GM18505 (cell line): ENCODE measurements around the gene LCP1.

Experiments
- ATAC-seq: cut with Tn5 transposase; IDR thresholded peaks from one replicate; pipeline ENCODE4 v1.9.1; 2021; ENCODE audit not compliant: unreplicated experiment
- POLR2A ChIP-seq: IDR thresholded peaks from 4 replicates; pipeline ENCODE4 v1.6.1; 2011; ENCODE audit warnings: borderline replicate concordance; ENCODE audit not compliant: insufficient read depth, insufficient read length; ENCODE audit errors: extremely low read depth

LCP1 gene

DNA sequence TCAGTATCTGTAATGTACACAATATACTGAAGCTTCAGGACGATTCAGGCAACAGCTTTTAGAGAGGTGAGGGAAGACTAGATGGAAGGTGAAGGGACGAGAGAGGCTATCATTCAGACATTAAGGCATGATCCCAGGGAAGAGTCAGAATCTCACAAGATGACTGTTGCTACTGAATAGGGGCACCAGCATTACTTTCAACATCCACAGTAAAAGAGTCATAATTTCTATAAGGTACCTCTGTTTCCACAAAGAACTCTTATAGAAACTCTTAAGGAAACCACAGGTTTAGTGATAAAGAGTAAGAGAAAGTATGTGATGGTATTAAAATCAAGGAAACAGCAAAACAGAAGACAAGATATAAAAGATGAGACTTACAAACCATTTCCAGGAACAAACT lies 23.0 kb downstream of the LCP1 start:
- ATAC-seq = no peak
- TF ChIP-seq POLR2A = peak; percentile 8

DNA sequence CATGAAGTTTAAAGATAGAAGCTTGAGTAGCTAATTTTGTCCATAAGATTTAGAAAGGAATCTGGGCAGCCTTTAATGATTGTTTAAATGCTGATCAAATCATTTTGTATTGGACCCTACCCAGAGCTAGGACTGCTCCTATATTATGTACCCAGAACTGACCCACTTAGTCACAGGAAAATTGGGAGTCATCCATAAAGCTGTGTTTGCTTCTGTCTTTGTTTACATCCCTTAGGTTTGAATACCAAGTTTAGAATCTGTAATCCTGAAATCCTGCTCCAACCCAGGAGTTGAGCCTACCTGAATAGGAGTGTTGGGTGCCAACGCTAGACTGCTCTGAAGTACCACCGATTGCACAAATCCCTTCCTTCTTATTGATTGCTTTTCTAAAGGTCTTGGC lies 23.8 kb downstream of the LCP1 start:
- no peak for TF ChIP-seq POLR2A

GRCh38 chr13:46154136-46154801 lies 27.7 kb downstream of the LCP1 start:
- TF ChIP-seq POLR2A = no peak
- ATAC-seq = no peak

More for the DNA sequence above, 23.8 kb downstream of the LCP1 start:
- ATAC-seq = no peak

DNA sequence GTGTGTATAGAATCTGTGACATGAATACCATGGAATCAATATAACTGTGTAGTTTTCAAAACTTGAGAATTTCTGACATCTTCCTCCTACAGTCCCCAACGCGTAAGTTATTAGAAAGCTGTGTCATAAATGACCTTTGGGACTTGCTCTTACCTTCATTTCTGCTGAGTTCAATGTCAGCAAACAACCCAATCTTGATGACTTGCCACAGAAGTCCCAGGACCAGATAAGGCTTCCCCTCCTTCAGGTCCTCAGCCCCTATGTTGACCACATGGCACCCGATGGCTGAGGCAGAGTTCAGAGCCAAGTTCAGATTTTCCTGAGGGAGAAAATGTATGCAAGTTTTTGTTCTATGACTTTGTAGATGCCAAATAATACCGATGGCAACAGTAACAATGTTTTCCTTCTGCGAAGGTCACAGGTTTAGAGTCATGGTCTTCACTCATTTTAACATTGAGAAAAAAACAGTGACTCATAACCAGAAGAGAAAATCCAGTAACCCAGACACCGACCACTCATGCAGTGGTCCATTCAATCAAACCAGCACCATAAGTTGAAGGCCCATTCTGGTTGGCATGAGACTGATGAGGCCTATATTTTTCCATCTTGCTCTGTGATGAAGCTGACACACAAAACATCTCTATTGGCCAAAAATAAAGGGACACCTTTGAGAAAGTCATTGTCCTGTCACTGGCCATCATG lies 29.2 kb downstream of the LCP1 start:
- no peak for ATAC-seq
- TF ChIP-seq POLR2A = no peak

GRCh38 chr13:46150134-46150693 lies 31.8 kb downstream of the LCP1 start:
- no peak for ATAC-seq
- TF ChIP-seq POLR2A = no peak

DNA sequence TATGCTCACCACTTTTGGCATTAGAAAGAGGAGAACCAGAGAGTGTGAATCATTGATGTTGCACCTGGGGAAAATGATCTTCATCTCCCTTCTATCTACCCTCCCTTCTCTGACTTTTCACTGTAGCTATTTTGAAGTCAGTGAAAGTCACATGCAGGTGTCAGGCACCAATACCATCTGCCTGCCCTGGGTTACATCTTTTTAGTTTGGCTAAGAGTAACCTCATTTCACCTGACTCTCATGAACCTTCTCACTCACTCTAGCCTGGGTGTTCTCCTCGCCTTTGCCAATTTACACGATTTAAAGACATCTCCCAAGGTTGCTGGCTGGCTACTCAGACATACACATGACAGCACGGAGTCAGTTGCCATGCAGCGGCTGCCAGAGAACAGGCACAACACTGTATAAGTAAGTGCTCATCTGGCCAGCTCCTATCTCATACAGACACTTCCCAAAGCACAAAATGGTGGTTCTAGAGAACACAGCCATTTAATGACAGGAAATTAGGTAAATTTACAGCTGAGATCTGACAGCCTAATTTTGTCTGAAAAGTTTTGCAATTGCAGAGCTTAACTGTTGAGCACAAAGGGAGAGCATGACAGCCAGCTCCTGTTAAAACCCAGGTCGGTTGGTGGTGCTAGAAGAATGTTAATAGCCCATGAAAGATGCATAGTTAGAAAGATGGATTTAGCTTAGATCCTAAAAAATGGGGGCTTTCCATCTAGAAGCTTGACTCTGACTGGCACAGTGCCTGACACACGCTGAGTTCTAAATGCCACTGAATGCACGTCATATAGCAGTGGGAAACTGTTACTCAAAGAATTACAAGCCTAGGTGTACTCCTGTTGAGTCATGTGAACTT lies 32.5 kb downstream of the LCP1 start:
- TF ChIP-seq POLR2A = no peak
- no peak for ATAC-seq

DNA sequence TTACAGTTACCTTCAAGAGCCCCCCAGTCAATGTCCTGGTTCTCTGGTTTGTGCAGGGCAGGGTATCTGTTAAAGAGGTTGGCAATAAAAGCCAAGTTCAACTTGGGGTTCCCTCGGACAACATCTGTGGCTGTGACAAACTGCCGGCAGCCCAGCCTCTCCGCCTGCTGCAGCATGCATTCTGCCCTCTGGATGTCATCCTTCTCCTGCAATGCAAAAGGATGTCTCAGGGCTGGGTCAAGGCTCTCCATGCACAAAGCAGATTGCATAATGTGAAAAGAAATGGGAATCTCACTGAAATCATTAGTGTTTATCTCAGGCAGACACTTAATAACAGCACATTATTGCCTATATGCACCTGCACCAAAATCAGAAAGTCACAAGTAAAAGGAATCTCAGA lies 35.1 kb downstream of the LCP1 start:
- no peak for ATAC-seq
- no peak for TF ChIP-seq POLR2A

DNA sequence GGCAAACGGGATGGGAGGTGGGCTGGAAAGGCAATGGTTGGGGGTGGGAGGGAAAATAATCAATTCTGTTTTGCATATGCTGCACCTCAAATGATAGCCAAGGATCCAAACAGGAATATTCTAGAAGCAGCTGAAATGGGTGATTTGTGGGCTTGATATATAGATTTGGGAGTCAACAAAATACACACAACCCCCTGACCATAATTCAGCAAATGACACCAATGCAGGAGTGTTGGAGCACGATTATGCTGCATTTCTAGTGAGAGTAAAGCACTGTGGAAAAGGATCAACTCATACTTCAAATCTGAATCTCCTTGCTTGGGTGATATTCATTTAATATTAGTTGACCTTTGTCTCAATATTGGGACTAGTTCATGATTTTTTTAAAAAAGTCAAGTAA lies 36.0 kb downstream of the LCP1 start:
- no peak for ATAC-seq

DNA sequence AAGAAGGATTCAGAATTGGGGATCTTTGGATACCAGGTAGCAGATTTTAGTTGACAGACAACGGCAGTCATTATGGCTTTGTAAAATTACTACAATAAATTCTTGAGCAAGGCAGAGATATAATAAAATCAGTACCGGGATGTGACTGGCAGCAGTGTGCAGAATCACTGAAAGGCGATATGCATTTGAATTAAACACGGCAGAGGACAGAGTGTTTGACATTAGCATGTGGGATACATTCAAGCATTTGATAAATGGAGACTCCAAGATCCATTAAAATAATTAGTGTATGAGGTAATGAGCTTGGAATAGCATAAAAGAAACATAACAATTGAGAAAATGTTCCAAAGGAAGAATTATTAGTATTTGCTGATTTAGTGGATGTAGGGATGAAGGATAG lies 36.8 kb downstream of the LCP1 start:
- no peak for TF ChIP-seq POLR2A
- ATAC-seq = no peak

More for the DNA sequence above, 36.0 kb downstream of the LCP1 start:
- no peak for TF ChIP-seq POLR2A

GRCh38 chr13:46143184-46143701 lies 38.7 kb downstream of the LCP1 start:
- no peak for TF ChIP-seq POLR2A
- no peak for ATAC-seq

GRCh38 chr13:46142776-46143175 lies 39.2 kb downstream of the LCP1 start:
- TF ChIP-seq POLR2A = peak; percentile 23
- ATAC-seq = no peak

- no peak for TF ChIP-seq POLR2A
- no peak for ATAC-seq
Measured at GRCh38 chr13:46140044-46140443, 41.9 kb downstream of the LCP1 start.

DNA sequence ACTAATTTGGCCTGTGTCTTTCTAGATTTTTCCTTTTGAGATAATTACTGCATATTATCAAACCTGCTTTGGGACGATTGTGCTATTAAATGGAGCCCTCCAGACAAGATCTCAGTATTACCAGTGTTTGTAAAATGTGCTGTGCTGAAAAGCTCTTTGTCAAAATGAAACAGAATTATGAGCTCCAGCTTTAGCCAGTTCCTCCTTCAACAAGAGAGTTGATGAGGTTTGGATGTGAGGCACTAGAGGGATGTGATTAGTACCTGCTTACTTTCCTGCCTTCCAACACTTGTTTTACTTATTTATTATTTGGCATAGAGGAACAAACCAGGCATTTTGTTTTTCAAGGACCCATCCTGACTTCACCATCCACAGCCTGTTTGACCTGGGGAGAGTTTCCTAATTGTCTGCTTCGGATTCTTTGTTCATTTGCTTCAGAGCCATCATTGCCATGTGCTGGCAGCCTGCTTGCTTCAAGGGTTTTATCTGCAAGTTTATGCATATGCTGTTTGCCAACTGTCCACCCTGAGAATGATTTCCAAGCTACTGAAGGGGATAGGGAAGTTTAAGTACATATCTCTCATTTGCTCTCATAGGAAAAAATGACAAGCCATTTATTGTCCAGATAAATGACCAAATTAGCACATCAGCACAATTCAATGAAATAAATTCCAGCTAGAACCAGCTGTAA lies 44.2 kb downstream of the LCP1 start:
- ATAC-seq = no peak
- no peak for TF ChIP-seq POLR2A

- ATAC-seq = no peak
- TF ChIP-seq POLR2A = no peak
Measured at GRCh38 chr13:46136688-46137087, 45.3 kb downstream of the LCP1 start.
